IPS DF 6.9 (cell line): ENCODE data around the gene PPP1R14B.

ENCODE experiments used
- DNase-seq: peaks from one replicate; pipeline ENCODE4 v3.0.0-alpha.2; 2013; ENCODE audit warnings: low read depth, low spot score
- H3K27ac ChIP-seq: one replicate; pipeline ENCODE4 v1.5.1; 2013; ENCODE audit warnings: low read length, control low read depth
- H3K27me3 ChIP-seq: 2 replicates; pipeline ENCODE4 v1.6.1; 2013; ENCODE audit warnings: mild to moderate bottlenecking, low read length; ENCODE audit not compliant: control insufficient read depth, insufficient read depth
- H3K36me3 ChIP-seq: 2 replicates; pipeline ENCODE4 v1.6.1; 2013; ENCODE audit warnings: low read length; ENCODE audit not compliant: control insufficient read depth, insufficient read depth
- H3K4me1 ChIP-seq: 2 replicates; pipeline ENCODE4 v1.6.1; 2013; ENCODE audit warnings: low read length; ENCODE audit not compliant: control insufficient read depth, insufficient read depth
- H3K4me3 ChIP-seq: 2 replicates; pipeline ENCODE4 v1.5.1; 2013; ENCODE audit warnings: mild to moderate bottlenecking, low read length
- H3K9me3 ChIP-seq: 2 replicates; pipeline ENCODE4 v1.6.1; 2013; ENCODE audit warnings: low read length, inconsistent platforms; ENCODE audit not compliant: control insufficient read depth, insufficient read depth
- WGBS: extraction: QIAGEN DNeasy Blood & Tissue Kit; methylation state at CpG from one replicate; pipeline ENCODE4 v1.1.7; 2013; ENCODE audit warnings: mixed read lengths, missing lambda C conversion rate; ENCODE audit not compliant: insufficient read length, insufficient coverage; 5-methylcytosine and 5-hydroxymethylcytosine counted together

Gene PPP1R14B

GRCh38 chr11:64266339-64266738 is 19.6 kb upstream of the PPP1R14B start:
- Histone ChIP-seq H3K36me3 (peaks cover 37% of the 10 kb centered on the region), H3K27ac (no peak overlapping the region), H3K4me3 (no peak overlapping the region), H3K4me1 (0 out of 2 replicates have a peak, but pooled peaks cover 1% of the 10 kb centered on the region), H3K27me3 (no peaks in the 10 kb centered on the region), H3K9me3 (no peaks in the 10 kb centered on the region)
- no peak for DNase-seq
- WGBS, result no CpG with 5 or more reads among the region's 15 CpGs

- no peak overlapping the region for H3K27ac ChIP-seq
- H3K4me1 ChIP-seq, result 0 out of 2 replicates have a peak, but pooled peaks cover 1% of the 10 kb centered on the region
Measured at GRCh38 chr11:64265176-64266160, 18.7 kb upstream of the PPP1R14B start.

GRCh38 chr11:64264371-64264852 is 17.7 kb upstream of the PPP1R14B start:
- DNase-seq, result no peak
- H3K27ac ChIP-seq, result no peak overlapping the region
- no peaks in the 10 kb centered on the region for H3K27me3 ChIP-seq
- H3K4me1 ChIP-seq, result 0 out of 2 replicates have a peak, but pooled peaks cover 1% of the 10 kb centered on the region
- peaks cover 49% of the 10 kb centered on the region for H3K36me3 ChIP-seq
- no peak overlapping the region for H3K4me3 ChIP-seq
- WGBS, result no CpG with 5 or more reads among the region's 10 CpGs
- H3K9me3 ChIP-seq, result no peaks in the 10 kb centered on the region

More at GRCh38 chr11:64265176-64266160, 18.7 kb upstream of the PPP1R14B start:
- Histone ChIP-seq H3K36me3 (peaks cover 40% of the 10 kb centered on the region), H3K27me3 (no peaks in the 10 kb centered on the region), H3K4me3 (no peak overlapping the region), H3K9me3 (no peaks in the 10 kb centered on the region)
- DNase-seq, result no peak
- no CpG with 5 or more reads among the region's 35 CpGs for WGBS

- H3K9me3 ChIP-seq, result no peaks in the 10 kb centered on the region
- H3K4me3 ChIP-seq, result no peak overlapping the region
- peaks cover 54% of the 10 kb centered on the region for H3K36me3 ChIP-seq
- H3K27me3 ChIP-seq, result no peaks in the 10 kb centered on the region
- H3K4me1 ChIP-seq, result 0 out of 2 replicates have a peak, but pooled peaks cover 1% of the 10 kb centered on the region
- no peak overlapping the region for H3K27ac ChIP-seq
- DNase-seq, result no peak
- no CpG with 5 or more reads among the region's 8 CpGs for WGBS
Measured at GRCh38 chr11:64263947-64264317, 17.2 kb upstream of the PPP1R14B start.

- H3K27ac ChIP-seq, result no peak overlapping the region
- no peaks in the 10 kb centered on the region for H3K9me3 ChIP-seq
- H3K36me3 ChIP-seq, result peaks cover 60% of the 10 kb centered on the region
- no CpG with 5 or more reads among the region's 29 CpGs for WGBS
- H3K27me3 ChIP-seq, result no peaks in the 10 kb centered on the region
- DNase-seq, result no peak
- H3K4me3 ChIP-seq, result no peak overlapping the region
- H3K4me1 ChIP-seq, result 0 out of 2 replicates have a peak, but pooled peaks cover 1% of the 10 kb centered on the region
Measured at GRCh38 chr11:64263021-64263946, 16.5 kb upstream of the PPP1R14B start.

- Histone ChIP-seq H3K36me3 (peaks cover 61% of the 10 kb centered on the region), H3K27me3 (no peaks in the 10 kb centered on the region), H3K4me1 (0 out of 2 replicates have a peak, but pooled peaks cover 1% of the 10 kb centered on the region), H3K27ac (no peak overlapping the region), H3K9me3 (no peaks in the 10 kb centered on the region), H3K4me3 (no peak overlapping the region)
- WGBS, result no CpG with 5 or more reads among the region's 42 CpGs
- DNase-seq, result no peak
Measured at GRCh38 chr11:64262271-64263002, 15.7 kb upstream of the PPP1R14B start.

GRCh38 chr11:64261556-64262080 is 14.9 kb upstream of the PPP1R14B start:
- Histone ChIP-seq H3K4me1 (0 out of 2 replicates have a peak, but pooled peaks cover 1% of the 10 kb centered on the region), H3K4me3 (no peak overlapping the region), H3K27me3 (no peaks in the 10 kb centered on the region), H3K9me3 (no peaks in the 10 kb centered on the region), H3K27ac (no peak overlapping the region), H3K36me3 (peaks cover 59% of the 10 kb centered on the region)
- WGBS, result no CpG with 5 or more reads among the region's 18 CpGs
- no peak for DNase-seq

GRCh38 chr11:64260147-64260708 is 13.5 kb upstream of the PPP1R14B start:
- H3K9me3 ChIP-seq, result no peaks in the 10 kb centered on the region
- no CpG with 5 or more reads among the region's 6 CpGs for WGBS
- peaks cover 58% of the 10 kb centered on the region for H3K36me3 ChIP-seq
- H3K4me3 ChIP-seq, result no peak overlapping the region
- no peaks in the 10 kb centered on the region for H3K27me3 ChIP-seq
- H3K4me1 ChIP-seq, result 0 out of 2 replicates have a peak, but pooled peaks cover 1% of the 10 kb centered on the region
- no peak overlapping the region for H3K27ac ChIP-seq
- no peak for DNase-seq

- Histone ChIP-seq H3K9me3 (no peaks in the 10 kb centered on the region), H3K27me3 (no peaks in the 10 kb centered on the region), H3K4me1 (0 out of 2 replicates have a peak, but pooled peaks cover 1% of the 10 kb centered on the region), H3K27ac (no peak overlapping the region), H3K4me3 (no peak overlapping the region), H3K36me3 (peaks cover 62% of the 10 kb centered on the region)
- WGBS, result no CpG with 5 or more reads among the region's 4 CpGs
- DNase-seq, result no peak
Measured at GRCh38 chr11:64259533-64260067, 12.9 kb upstream of the PPP1R14B start.
